GM21528 (cell line): ENCODE measurements around the gene ADORA1.

Source experiments
- ATAC-seq: cut with Tn5 transposase; IDR thresholded peaks from one replicate; pipeline ENCODE4 v1.9.1; 2021; ENCODE audit warnings: mild to moderate bottlenecking, moderate library complexity; ENCODE audit not compliant: unreplicated experiment, low FRiP score

ADORA1 gene

GRCh38 chr1:203138066-203138465 lies 10.5 kb downstream of the ADORA1 start:
- ATAC-seq: no peak

GRCh38 chr1:203139976-203140475 lies 12.5 kb downstream of the ADORA1 start:
- no peak for ATAC-seq

GRCh38 chr1:203140743-203141520 lies 13.4 kb downstream of the ADORA1 start:
- ATAC-seq: no peak

GRCh38 chr1:203142124-203142523 lies 14.6 kb downstream of the ADORA1 start:
- ATAC-seq: no peak

GRCh38 chr1:203142684-203143408 lies 15.3 kb downstream of the ADORA1 start:
- ATAC-seq: no peak

- ATAC-seq: no peak
These were observed 16.1 kb downstream of the ADORA1 start for GRCh38 chr1:203143641-203144040.

GRCh38 chr1:203144661-203145060 lies 17.1 kb downstream of the ADORA1 start:
- ATAC-seq: no peak

GRCh38 chr1:203145321-203146041 lies 18.0 kb downstream of the ADORA1 start:
- ATAC-seq: no peak

- no peak for ATAC-seq
These were observed 18.5 kb downstream of the ADORA1 start for GRCh38 chr1:203146042-203146369.

- no peak for ATAC-seq
These were observed 19.0 kb downstream of the ADORA1 start for GRCh38 chr1:203146537-203146936.

- no peak for ATAC-seq
These were observed 19.9 kb downstream of the ADORA1 start for GRCh38 chr1:203147376-203147775.

GRCh38 chr1:203148127-203148526 lies 20.6 kb downstream of the ADORA1 start:
- ATAC-seq: no peak

GRCh38 chr1:203148579-203148978 lies 21.1 kb downstream of the ADORA1 start:
- no peak for ATAC-seq

- no peak for ATAC-seq
These were observed 21.8 kb downstream of the ADORA1 start for GRCh38 chr1:203149188-203149840.

- no peak for ATAC-seq
These were observed 23.2 kb downstream of the ADORA1 start for GRCh38 chr1:203150511-203151297.

GRCh38 chr1:203151362-203152157 lies 24.0 kb downstream of the ADORA1 start:
- no peak for ATAC-seq

- ATAC-seq: no peak
These were observed 24.9 kb downstream of the ADORA1 start for GRCh38 chr1:203152158-203153034.
